Activated gamma-delta T cell (primary cell): ENCODE data around the gene C20orf141.
A peak's percentile ranks its signal among the peaks of the same experiment; 100 is the strongest.
"Not testable (repeated sequence)": the region's sequence is repeated elsewhere in the genome, so short reads cannot be mapped to it uniquely, and the experiment has no call there.

Experiments
- DNase-seq: peaks from one replicate; lab custom pipeline; 2025; lab: John Stamatoyannopoulos, UW

C20orf141 gene

DNA sequence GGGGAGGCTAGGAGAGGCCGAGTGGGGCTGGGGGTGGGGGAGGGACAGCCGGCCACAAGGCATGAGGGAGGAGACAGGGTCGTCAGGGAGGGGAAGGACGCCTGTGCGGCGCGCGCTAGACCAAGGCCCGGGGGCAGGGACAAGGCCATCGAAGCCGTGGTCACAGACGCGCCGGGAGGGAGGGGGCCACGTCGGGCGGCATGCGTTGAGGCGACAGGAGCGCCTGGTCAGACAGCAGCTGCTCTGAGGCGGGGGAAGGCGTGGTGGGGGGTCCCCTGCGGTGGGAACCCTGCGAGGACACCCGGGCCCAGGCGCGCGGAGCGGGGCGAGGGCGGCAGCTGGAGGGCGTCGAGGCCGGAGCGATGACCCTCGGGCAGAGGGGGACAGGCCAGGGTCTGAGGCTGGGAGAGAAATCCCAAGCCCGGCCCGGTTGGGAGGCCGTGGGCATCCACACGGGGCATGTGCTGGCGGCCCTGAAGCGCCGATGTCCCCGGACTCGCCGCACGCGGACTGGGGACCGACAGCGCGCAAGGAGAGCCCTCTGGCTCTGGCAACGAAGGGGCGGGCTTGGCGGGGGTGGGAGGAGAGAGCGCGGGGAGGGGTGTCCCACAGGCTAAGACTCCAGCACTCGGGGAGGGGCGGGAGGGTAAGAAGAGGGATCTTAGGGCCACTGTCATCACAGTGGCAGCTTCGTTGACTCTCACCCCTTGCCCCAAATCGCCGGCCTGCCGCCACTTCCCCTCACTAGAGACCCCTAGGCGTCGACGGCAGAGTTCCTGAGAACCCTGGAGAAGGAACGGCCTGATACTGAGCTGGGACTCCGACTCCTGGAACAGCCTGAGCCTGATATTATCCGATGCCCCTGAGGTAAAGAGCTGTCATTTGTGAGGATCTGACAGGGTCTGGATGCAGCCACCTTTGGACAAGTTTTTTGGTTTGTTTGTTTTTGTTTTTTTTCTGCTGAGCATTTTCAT is 6.4 kb downstream of the C20orf141 start:
- no peak for DNase-seq

DNA sequence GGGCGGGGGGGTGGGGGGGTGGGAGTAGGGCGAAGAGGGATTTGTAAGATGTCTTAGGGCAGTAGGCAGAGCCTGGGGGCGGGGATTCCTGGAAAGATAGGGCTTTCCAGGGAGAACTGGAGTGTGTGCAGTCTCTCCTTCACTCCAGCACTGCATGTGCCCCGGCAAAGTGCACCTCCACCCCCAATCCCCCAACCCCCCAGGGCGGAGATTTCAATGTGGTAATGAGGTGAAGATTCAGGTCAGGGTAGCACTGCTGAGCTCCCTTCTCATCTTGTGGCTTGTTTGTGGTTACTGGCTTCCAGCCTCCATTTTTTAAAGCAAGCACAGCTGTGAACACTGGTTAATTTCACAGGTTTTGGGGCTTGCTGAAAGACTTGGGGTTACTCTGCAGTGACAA is 7.3 kb downstream of the C20orf141 start:
- no peak for DNase-seq

DNA sequence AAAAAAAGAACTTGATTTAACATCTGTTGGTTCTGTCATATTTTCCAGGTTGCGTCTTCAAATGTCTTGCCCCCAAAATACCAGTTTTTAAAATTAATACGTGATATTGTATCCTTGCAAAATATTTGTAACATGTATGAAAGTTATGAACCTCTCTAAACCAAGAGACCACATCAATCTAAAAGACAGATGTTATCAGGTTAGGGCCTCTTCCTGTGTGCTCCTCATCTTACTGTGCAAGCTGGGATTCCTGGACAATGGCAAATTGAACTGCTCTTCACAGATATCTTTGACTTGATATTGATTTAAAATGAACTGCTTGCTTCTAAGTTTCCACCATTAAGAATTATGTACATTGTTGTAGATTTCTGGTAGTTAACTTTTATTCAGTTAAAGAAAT is 11.0 kb downstream of the C20orf141 start:
- DNase-seq = no peak

DNA sequence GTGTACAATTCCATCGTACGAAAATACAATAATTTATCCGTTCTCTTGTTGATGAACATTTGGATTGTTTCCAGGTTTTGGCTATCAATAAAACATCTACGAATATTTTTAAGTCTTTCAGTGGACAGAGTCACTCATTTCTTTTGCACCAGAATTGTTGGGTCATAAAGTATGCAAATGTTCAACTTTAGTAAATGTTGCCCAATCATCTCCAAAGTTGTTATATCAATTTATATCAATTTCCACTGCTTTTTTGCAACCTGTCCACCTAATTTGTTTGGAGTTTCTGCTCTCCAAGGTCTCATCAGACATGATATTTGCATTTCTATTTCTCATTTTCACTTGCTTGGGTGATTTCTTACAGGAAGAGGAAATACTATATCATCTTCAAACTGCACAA is 11.9 kb downstream of the C20orf141 start:
- no peak for DNase-seq

DNA sequence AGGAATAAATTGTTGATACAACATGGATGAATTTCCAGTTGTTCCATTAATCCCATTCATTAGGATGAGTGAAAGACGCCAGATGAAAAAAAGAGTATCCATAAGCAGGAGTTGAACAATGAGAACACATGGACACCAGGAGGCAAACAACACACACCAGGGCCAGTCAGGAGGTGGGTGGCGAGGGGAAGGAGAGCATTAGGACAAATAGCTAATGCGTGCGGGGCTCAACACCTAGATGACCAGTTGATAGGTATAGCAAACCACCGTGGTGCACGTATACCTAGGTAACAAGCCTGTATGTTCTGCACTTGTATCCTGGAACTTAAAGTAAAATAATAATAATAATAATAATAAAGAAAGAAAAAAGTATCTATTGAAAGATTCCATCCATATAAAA is 14.6 kb downstream of the C20orf141 start:
- DNase-seq = no peak

DNA sequence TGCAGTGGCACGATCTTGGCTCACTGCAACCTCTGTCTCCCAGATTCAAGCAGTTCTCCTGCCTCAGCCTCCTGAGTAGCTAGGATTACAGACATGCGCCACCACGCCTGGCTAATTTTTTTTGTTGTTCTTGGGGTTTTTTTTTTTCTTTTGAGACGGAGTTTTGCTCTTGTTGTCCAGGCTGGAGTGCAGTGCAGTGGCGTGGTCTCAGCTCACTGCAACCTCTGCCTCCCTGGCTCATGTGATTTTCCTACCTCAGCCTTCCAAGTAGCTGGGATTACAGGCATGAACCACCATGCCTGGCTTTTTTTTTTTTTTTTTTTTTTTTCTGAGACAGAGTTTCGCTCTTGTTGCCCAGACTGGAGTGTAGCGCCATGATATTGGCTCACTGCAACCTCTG is 16.4 kb downstream of the C20orf141 start:
- DNase-seq = not testable (repeated sequence)

DNA sequence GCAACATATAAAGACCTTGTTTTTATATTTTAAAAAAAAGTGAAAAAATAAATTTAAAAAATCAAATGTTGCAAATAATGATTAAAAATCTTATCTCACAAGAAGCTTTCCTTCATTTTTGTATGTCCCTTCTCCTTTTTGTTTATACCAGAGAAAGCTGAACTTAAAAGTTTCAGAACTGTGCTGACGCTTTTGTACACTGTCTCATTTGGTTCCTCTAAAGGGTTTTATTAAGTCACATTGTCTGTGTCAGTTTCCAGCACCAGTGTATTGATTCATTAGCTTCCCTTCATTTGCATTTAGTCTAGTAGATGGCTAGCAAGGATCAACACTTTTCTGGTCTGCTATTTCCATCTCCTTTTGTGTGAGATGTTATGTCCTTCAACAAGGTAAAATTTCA is 19.0 kb downstream of the C20orf141 start:
- DNase-seq = no peak

DNA sequence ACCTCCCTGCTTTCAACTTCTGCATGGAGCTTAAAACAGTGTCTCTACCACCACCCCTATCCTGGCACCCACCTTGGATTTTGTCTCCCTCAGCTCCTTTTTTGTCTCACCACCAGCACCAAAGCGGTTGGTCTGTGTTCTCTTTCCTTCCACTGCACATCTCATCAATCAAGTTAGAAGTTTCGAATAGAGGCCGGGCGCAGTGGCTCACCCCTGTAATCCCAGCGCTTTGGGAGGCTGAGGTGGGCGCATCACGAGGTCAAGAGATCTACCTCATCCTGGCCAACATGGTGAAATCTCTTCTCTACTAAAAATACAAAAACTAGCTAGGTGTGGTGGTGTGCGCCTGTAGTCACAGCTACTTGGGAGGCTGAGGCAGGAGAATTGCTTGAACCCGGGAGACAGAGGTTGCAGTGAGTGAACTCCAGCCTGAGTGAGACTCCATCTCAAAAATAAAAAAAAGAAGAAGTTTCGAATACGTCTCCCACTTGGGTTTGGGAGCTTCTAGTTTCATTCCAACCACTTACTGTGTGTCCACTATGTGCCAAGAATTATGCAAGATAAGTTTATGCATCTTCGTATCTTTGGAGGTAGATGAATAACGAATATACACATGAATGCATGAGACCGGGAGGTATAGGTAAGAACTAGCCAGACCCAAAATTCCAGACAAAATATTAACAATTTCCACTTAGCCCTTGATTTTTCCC is 19.8 kb downstream of the C20orf141 start:
- DNase-seq = no peak

DNA sequence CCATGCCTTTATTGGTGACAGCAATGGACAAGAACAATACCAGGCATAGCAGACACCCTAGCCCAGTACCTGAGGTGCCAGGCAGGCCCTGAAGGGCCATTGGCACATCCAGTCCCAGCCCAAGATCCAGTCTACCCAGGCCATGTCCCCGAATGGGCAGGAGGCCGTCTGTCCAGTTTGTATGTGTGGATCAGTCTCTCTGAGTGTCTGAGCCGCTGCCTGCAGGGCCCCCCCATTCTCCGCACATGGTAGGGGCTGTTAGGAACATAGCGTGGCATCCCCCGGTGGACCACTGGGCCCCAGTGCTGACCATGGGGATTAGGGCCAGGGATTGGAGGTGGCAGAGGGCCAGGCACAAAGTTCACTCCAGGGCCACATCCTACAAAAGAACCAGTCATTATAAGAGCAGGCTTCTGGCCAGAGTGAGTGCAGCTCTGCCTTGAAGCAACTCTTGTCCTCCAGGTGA is 20.6 kb downstream of the C20orf141 start:
- DNase-seq = no peak

DNA sequence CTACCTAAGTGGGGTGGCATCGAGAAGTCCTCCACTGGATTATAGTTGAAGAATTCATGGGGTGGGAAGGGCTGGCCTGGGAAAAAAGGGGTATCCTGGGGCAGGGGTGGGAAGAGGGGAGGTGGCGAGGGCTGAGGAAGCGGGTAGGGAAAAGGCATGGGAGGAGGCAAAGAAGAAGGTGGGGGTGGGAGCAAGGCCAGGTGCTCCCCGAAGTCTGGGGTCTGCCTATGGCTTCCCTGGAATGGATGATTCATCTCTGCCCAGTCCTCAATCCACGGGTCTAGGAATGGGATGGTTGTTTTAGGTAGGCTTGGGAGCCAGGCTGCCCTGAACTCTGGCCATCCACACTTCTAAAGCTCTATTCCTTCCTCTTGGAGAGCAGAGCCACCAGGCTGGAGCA is 21.2 kb downstream of the C20orf141 start:
- no peak for DNase-seq

DNA sequence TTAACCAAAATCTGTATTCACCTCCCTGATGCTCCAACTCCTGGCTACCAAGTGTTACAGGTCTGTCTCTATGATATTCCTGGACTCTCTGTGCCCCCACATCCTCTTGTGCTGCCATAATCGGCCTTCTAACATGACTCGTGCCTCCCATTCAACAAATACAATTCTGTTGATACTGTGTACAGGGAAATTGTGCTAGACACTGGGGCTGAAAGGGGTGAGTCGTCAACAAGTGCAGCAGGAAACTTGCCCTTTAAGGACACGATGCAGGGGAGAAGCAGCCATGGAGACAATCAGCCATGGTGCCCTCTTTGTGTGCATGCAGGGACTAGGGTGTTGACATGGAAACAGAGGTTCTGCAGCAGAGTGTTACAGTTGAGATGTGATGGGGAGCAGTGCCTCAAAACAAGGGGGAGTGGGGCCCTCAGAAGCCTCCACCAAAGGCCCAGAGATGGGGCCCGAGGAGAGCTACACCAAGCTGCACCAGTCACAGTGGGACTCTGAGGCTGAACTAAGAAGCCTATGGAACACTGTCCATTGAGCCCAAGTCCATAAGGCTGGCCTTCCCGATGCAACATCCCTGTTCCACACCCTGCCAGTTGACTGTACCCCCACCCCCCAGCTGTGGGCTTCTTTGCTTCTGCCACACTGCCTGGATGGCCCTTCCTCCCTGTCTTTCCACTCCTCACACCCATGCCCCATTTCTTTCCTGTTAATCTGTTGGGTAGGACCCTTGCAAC is 22.6 kb downstream of the C20orf141 start:
- no peak for DNase-seq

DNA sequence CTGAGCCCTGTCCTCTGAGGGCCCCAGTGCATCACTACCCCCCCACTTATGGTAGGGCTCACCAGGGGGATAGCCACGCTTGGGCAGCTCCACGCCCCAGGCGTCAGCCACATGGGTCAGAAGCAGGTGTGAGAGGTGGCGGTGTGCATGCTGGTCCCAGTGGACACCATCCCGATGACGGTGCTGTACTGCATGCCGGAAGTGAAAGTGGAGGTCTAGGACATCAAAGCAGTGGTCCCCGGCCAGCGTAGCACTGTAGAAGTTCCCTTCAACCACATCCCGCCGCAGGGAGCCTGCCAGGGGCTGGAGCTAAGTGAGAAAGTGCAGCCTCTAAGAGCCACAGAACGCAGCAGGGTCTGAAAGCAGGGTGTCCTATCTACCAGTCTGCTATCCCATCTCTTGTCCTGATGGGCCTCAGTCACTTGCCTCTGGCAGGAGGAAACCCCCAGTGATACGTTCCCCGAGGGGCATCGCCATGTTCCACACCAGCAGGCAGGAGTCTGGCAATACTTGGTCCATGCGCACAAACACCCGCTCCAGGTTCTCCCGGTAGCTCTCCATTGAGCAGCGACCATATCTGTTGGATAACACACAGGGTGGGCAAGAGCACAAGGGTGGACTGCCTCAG is 23.5 kb downstream of the C20orf141 start:
- DNase-seq = no peak

DNA sequence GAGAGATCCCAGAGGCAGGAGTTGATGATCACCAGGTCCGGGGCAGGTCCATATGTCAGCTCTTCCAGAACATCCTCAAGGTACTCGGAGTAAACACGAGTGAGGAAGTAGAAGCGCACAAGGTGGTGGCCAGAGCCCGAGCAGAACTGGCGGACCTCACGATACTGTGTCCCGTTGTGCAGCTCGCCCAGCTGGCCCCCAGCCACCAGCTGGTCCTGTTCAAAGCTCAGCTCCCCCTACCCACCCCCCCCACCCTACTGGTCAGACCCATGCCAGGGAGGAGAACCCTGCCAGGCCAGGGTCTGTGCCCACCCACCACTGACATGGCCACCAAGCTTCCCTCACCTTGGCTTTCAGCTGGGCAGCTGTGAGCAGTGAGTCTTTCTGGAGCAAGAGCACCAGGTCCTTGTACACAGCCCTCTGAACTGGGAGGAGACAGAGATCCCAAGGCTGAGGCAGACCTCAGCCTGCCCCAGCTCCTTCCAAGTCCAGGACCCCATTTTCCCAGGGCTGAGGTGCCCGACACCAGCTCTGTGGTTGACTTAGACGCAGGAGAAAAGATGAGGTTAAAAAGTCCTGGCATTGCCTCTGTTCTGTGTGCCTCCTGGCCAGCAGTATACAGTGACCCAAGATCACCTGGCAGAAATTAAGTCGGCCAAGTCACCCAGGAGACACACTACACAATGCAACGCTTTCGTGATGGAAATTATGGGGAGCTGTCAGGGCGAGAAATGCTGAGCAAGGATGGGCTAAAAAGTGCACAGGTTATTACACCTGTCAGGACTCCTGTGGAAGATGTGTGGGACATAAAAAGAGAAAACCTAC is 24.3 kb downstream of the C20orf141 start:
- no peak for DNase-seq

DNA sequence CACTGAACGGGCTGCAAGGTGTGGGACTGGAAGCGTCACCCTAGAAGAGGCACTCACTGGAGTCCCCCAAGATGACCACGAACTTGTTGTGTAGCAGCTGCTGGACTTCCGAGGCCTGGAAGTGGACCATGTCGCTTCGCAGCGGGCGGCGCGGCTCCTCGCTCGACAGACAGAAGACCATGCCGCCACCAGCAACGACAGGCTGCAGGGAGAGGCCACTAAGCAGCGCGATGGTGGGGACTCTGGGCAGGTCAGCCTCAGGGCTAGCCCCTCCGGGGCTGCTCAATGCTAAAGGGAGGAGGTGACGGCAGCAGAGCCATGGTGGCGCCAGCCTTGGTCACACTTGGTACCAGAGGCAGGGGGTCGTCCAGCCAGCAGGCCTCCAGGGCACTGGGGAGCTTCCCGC is 24.9 kb downstream of the C20orf141 start:
- no peak for DNase-seq

DNA sequence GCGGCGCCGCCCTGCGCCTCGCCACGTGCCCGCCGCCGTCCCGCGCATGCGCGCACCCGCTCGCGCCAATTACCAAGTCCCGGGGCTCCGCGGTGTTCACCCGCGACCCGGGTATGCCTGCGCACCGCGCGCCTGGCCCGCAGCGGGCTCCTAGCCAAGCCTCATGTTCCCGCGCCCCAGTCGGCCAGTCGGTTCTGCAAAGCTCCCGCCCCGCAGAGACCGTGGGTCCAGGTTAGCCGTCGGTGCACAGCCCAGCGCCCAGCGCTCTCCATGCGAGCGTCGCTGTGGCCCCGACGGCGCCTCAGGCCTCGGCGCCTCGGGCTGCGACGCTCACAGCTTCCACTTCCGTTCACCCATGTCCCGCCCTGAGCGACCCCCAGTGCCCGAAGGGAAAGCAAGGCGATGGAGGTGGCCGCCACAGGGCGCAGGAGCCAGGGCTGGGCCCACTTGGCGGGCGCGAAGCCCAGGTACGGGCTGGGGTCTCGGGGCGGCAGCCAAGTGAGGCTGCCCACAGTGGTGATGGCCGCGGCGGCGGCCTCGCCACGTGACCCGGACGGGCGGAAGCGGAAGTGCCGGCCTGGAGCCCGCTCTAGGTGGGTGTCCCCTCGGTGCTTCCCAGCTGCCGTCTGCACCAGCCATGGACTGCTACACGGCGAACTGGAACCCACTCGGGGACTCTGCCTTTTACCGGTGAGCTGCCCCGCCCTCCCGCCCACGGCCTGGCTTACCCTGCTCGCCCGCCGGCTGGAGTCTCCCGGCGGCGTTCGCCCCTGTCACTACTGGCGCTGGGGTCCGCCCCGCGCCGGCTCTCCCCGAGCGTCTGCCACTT is 25.6 kb downstream of the C20orf141 start, which contains the start of the genes PCED1A and VPS16:
TSS of gene PCED1A (minus strand) at position 518 of the 829 bp plus-strand sequence. CDS start 743 bp downstream, outside the sequence.
TSS of gene VPS16 (plus strand) at position 608 of the 829 bp plus-strand sequence. CDS start at position 638, 30 bp downstream.
- DNase-seq = peak; percentile 78

DNA sequence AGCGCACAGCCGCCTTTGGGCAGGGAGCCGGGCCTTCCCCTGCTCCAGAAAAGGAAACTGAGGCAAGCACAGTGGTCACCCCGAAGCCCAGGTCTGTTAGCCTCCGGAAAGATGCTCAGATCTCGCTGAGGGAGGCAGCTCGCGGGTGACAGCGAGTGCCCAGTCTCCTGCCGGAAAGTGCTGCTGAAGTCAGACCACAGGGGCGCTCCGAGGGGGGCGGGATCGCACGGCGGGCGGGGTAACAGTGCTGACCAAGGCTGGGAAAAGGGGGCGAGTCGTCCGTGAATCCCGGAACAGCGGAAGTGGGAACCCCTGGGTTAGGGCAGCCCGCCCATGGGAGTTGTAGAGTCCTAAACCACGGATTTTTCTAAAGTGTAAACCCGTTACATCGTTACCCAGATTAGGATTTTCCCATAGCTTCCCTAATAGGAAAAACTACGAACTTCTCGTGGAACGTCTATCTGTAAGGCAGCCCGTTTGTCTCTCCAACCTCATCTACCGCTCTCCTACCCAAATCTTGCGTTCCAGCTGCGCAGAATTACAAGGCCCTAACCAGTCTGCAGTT is 26.3 kb downstream of the C20orf141 start:
- DNase-seq = no peak

DNA sequence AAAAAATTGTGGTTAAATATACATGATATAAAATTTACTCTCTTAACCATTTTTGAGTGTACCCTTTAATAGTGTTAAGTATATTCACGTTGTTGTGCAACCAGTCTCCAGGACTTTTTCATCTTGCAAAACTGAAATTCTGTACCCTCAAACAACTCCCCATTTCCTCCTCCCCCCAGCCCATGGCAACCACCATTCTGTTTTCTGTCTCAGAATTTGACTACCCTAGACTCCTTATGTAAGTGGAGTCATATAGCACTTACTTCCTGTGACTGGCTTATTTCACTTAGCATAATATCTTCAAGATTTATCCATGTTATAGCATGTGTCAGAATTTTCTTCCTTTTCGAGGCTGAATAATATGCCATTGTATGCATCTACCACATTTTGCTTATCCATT is 30.8 kb downstream of the C20orf141 start:
- DNase-seq = no peak

DNA sequence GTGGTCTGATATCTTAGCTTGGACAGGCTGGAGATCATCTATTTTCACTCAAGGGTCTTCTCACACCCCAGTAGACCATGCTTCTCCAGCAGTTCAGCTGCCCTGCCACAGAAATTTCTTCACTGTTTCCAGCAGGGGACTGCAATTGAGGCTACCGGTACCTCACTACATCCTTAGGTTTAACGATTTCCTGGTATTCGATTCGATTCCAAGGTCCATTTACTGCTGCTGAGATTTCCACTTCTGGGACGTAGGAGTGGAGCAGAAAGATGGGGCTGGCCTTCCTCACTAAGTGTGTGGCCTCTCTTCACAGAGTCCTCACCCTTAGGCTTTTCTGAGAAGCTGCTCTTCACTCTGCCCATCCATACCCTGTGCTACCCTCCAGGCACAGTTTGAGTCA is 31.9 kb downstream of the C20orf141 start:
- no peak for DNase-seq

DNA sequence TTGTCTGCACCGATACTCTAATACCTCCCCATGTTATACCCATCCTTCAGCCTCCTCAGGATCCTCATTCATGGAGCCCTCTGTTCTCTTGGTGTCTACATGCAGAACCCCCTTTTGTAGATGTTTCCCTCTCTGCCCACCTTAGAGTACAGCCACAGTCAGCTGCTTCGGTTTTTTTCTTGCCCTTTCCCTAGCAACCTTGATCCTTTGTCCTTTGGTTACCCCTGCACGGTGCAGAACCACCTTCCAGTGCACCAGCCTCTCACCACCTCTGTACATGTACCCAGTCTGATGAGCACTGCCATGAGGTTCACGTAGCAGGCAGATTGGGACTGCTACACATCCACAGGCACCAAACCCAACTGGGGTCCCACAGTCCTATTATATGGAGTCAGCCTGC is 33.0 kb downstream of the C20orf141 start:
- DNase-seq = no peak
